Endothelial cell (in vitro differentiated cells): ENCODE results near the gene KCNAB2. TPM values are rescaled to one million over a fixed set of nuclear protein-coding genes. Genes with fewer than 3 reads are reported as not detected.

Experiments used
- DNase-seq: peaks from one replicate; pipeline ENCODE4 v3.0.0; 2021; ENCODE audit warnings: low spot score
- H3K27ac Mint-ChIP-seq: one replicate; pipeline ENCODE4 v1.8.0; 2021; ENCODE audit warnings: mixed read lengths, inconsistent platforms; ENCODE audit not compliant: unreplicated experiment
- H3K27me3 Mint-ChIP-seq: one replicate; pipeline ENCODE4 v1.8.0; 2021; ENCODE audit warnings: mild to moderate bottlenecking, moderate library complexity, mixed read lengths, inconsistent platforms; ENCODE audit not compliant: unreplicated experiment
- H3K36me3 Mint-ChIP-seq: one replicate; pipeline ENCODE4 v1.8.0; 2021; ENCODE audit warnings: mild to moderate bottlenecking, low read depth, mixed read lengths, inconsistent platforms; ENCODE audit not compliant: unreplicated experiment
- H3K4me1 Mint-ChIP-seq: one replicate; pipeline ENCODE4 v1.8.0; 2021; ENCODE audit warnings: mild to moderate bottlenecking, mixed read lengths, inconsistent platforms; ENCODE audit not compliant: unreplicated experiment
- H3K4me3 Mint-ChIP-seq: one replicate; pipeline ENCODE4 v1.8.0; 2021; ENCODE audit warnings: mild to moderate bottlenecking, mixed read lengths, inconsistent platforms; ENCODE audit not compliant: unreplicated experiment
- H3K9me3 Mint-ChIP-seq: one replicate; pipeline ENCODE4 v1.8.0; 2021; ENCODE audit warnings: mixed read lengths, inconsistent platforms; ENCODE audit not compliant: unreplicated experiment
- total RNA-seq: library from RNA; stranded (reverse); fragmentation: NEBNext Ultra II Directional; extraction: Animal tissue kit (Norgen Biotek cat#: 25700); gene quantifications from one replicate; pipeline ENCODE4 v1.2.1, GENCODE V29; 2021; ENCODE audit not compliant: unreplicated experiment
- TF ChIP-seq, protein P1 (sequence below): fragments of 200-600 bp; sonication (generic); IDR thresholded peaks from one replicate; pipeline ENCODE4 v1.5.0; 2021; ENCODE audit warnings: antibody characterized with exemption; ENCODE audit not compliant: unreplicated experiment

Gene KCNAB2
- total RNA-seq, 1 donor from 2014 or later = 4.1 TPM

DNA sequence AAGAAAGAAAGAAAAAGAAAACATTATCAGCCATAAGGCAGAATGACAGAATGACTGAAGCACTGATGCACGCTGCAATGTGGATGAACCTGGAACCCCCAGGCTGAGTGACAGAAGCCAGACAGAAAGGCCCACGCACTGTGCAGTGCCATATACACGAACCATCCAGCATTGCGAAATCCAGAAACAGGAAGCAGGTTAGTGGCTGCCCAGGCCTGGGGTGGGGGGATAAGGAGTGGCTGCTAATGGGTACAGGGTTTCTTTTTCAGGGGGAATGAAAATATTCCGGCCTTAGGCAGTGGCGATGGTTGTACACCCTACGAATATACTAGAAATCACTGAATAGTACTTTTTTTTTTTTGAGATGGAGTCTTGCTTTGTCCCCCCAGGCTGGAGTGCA lies 77.4 kb downstream of the KCNAB2 start:
- peaks cover 9% of the 10 kb centered on the region for H3K27me3 Mint-ChIP-seq
- H3K9me3 Mint-ChIP-seq = no peaks in the 10 kb centered on the region
- no peak for DNase-seq
- H3K27ac Mint-ChIP-seq = no peak overlapping the region
- no peaks in the 10 kb centered on the region for H3K36me3 Mint-ChIP-seq
- H3K4me3 Mint-ChIP-seq = no peak overlapping the region
- TF ChIP-seq, protein P1, sequence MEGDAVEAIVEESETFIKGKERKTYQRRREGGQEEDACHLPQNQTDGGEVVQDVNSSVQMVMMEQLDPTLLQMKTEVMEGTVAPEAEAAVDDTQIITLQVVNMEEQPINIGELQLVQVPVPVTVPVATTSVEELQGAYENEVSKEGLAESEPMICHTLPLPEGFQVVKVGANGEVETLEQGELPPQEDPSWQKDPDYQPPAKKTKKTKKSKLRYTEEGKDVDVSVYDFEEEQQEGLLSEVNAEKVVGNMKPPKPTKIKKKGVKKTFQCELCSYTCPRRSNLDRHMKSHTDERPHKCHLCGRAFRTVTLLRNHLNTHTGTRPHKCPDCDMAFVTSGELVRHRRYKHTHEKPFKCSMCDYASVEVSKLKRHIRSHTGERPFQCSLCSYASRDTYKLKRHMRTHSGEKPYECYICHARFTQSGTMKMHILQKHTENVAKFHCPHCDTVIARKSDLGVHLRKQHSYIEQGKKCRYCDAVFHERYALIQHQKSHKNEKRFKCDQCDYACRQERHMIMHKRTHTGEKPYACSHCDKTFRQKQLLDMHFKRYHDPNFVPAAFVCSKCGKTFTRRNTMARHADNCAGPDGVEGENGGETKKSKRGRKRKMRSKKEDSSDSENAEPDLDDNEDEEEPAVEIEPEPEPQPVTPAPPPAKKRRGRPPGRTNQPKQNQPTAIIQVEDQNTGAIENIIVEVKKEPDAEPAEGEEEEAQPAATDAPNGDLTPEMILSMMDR = no peak
- H3K4me1 Mint-ChIP-seq = no peaks in the 10 kb centered on the region

DNA sequence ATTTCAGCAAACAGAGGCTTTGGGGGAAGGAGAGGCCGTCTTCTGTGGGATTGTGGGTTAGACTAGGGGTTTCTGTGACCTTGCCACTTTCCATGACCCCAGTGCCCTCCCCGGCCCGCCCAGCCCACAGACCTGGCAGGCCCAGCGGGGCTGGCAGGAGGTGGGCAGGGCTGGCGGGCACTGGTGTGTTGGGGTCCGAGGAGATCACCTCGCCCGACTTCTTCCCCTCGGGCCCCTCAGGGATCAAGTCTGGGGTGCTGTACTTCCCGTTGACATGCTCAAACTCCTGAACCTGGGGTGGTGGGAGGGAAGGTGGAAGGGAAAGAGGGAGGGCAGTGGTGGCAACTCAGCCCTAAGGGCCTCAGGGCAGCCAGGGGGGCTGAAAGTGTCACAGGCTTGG lies 78.1 kb downstream of the KCNAB2 start:
- Mint-ChIP-seq H3K4me3 (no peak overlapping the region), H3K9me3 (no peaks in the 10 kb centered on the region), H3K27ac (no peak overlapping the region), H3K36me3 (no peaks in the 10 kb centered on the region), H3K4me1 (no peaks in the 10 kb centered on the region), H3K27me3 (peaks cover 9% of the 10 kb centered on the region)
- DNase-seq = no peak
- TF ChIP-seq, protein P1 = no peak

DNA sequence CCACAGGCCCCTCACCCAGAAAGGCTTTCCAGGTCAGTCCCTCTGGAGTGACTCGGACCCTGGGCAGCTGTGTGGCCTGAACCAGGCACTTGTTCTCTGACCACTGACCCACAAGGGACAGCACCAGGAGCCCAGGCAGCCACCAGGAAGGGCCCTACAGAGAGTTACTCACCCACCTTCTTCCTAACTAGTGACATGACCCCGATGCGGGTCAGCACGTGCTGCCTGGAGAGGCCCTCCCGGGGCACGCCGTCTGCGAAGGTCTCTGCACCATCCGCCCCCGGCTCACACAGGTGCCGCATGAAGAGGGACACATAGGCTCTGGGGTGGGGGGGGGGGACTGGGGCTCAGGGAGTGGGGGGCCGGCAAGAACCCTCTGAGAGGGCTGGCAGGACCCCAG lies 78.7 kb downstream of the KCNAB2 start:
- Mint-ChIP-seq H3K27me3 (peaks cover 9% of the 10 kb centered on the region), H3K36me3 (no peaks in the 10 kb centered on the region), H3K27ac (no peak overlapping the region), H3K4me1 (no peaks in the 10 kb centered on the region), H3K9me3 (no peaks in the 10 kb centered on the region), H3K4me3 (no peak overlapping the region)
- TF ChIP-seq, protein P1 = no peak
- no peak for DNase-seq

DNA sequence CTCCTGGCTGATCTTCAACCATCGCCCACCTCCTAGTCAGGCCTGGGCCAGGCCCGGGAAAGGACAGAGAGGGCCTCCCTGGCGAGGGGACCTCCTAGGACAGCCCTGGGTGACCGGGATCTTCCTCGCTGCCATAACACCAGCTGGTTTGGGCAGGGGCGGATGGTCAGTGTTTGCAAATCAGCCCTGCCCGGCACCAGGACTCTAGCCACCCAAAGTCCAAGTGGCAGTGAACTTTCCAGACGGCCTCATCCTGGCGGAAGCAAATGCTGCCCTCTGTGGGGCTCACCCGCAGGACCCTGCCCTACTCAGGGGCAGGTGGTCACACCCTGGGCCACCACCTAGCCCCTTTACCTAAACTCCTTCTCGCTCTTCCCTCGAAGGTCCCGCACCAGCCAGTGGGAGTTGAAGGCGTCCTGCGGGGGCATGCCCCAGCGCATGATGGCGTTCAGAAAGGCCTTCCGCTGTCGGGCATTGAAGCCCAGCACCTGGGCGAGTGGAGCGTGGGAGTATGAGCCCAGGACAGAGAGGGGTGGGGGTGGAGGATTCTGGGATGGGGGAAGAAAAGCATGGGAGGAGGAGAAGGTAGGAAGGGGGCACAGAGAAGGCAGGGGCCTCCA lies 79.2 kb downstream of the KCNAB2 start:
- Mint-ChIP-seq H3K36me3 (no peaks in the 10 kb centered on the region), H3K4me1 (no peaks in the 10 kb centered on the region), H3K27ac (no peak overlapping the region), H3K27me3 (peaks cover 9% of the 10 kb centered on the region), H3K9me3 (no peaks in the 10 kb centered on the region), H3K4me3 (no peak overlapping the region)
- TF ChIP-seq, protein P1 = no peak
- DNase-seq = no peak

DNA sequence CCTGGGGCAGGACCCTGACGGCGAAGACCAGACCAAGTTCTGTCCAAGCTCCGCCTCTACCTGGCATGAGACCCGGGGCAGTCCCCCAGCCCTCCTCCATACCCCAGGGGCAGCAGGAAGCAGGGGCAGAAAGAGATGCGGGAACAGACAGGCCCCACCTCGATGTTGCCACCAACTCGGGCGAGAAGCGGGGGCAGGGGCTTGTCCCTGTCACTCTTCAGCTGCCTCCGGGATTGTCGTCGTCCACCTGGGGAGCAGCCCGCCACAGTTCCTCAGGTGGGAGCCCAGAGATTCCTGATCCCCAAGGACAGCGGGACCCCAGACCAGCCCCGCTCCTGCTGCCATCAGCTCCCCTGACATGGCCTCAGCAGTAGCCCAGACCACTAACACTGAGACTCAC lies 79.7 kb downstream of the KCNAB2 start:
- TF ChIP-seq, protein P1 = no peak
- Mint-ChIP-seq H3K4me3 (no peak overlapping the region), H3K4me1 (no peaks in the 10 kb centered on the region), H3K27ac (no peak overlapping the region), H3K27me3 (peaks cover 12% of the 10 kb centered on the region), H3K9me3 (no peaks in the 10 kb centered on the region), H3K36me3 (no peaks in the 10 kb centered on the region)
- DNase-seq = no peak
